Measurements from ENCODE around the gene DDX51.
"Not testable (repeated sequence)": the region's sequence is repeated elsewhere in the genome, so short reads cannot be mapped to it uniquely, and the experiment has no call there.

Gene DDX51

GRCh38 chr12:132117558-132117875 is 26.6 kb downstream of the DDX51 start:
- DNase-seq (ENCODE audit: low read depth, low spot score) = no peak

- no peak for DNase-seq (ENCODE audit: low read depth, low spot score)
Observed at GRCh38 chr12:132116709-132117557, 27.2 kb downstream of the DDX51 start.

DNA sequence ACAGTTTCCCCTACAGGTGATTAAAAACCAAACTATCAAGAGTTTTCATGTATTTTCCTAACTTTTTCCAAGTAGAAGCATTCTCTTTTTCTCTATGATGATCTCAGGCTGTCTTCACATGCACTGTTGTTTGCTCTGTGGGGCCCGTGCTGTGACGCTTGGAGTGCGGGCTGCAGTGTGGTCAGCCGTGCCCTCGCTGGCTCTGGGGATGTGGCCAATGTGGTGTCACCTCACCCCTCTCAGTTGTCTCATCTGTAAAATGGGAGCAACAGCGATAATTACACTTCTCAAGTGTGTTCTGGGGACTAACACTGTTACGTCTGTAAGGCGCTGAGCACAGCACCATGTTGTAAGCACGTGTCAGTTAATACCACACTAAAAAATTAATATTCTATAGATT is 28.6 kb downstream of the DDX51 start:
- no peak for DNase-seq (ENCODE audit: low read depth, low spot score)

- DNase-seq (ENCODE audit: low read depth, low spot score) = no peak
Observed at GRCh38 chr12:132114667-132115066, 29.5 kb downstream of the DDX51 start.

- DNase-seq (ENCODE audit: low read depth, low spot score) = no peak
Observed at GRCh38 chr12:132111654-132112304, 32.3 kb downstream of the DDX51 start.

GRCh38 chr12:132110677-132111076 is 33.4 kb downstream of the DDX51 start:
- no peak for DNase-seq (ENCODE audit: low read depth, low spot score)

GRCh38 chr12:132109741-132110140 is 34.4 kb downstream of the DDX51 start:
- no peak for DNase-seq (ENCODE audit: low read depth, low spot score)

DNA sequence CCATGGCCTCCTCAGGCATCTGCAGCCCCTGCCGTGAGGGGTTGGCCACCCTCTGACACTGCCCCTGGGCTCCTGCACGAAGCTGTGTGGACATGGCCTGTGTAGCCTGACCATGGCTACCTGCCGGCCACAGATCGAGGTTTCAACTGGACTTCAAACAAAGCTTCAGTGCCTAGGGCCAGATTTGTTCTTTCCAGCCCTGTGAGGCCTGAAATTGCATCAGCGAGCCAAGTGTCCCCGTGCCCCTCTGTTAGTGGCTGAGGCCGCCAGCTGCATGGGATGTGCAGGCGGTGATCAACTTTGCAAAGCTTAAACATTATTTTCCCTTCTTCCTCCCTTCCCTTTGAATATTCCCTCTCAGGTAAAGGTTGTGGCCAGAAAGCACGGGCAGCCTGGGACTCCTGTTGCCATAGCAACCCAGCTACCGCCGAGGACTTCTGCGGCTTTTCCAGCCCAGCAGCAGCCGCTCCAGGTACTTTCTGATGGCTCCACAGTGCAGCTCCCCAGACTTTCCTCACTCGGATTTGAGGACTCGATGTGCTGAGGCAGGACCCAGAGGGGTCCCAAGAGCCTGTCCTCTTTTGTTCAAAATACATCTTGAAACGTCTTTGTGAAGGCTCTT is 35.8 kb downstream of the DDX51 start:
- DNase-seq (ENCODE audit: low read depth, low spot score) = no peak

DNA sequence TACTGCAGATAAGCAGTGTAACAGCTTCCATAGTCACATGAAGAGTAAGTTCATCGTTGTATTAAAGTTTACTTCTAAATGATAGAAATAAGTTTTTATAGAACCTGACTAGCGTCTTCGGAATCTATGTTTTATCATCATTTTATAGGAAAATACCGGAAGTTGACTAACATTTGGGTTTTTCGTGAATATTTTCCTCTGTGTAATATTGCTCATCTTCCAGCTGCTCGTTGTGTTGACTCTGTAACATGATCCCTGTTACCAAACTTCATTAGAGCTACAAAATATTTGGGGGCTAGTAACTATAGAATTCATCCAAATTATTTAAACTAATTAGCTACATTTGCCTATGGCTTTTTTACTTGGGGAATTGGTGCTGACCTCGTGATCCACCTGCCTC is 37.2 kb downstream of the DDX51 start:
- no peak for DNase-seq (ENCODE audit: low read depth, low spot score)

DNA sequence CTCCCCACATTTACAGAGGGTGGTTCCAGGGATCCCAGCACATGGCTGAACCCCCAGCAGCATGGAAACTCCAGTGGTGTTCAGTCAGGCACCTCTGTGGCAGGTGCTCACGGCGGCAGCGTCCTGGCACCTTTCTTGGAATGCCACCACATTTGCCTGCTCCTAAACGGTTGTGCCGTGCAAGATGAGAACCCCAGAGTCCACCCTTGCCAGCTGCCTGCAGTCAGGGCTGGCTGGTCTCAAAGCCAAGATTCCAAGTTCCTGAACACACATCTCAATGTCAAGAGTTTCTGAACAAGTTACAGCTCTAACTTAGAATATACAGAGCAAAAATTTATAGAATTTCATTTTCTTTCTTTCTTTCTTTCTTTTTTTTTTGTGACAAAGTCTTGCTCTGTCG is 38.7 kb downstream of the DDX51 start:
- no peak for DNase-seq (ENCODE audit: low read depth, low spot score)

GRCh38 chr12:132103542-132104308 is 40.4 kb downstream of the DDX51 start:
- DNase-seq (ENCODE audit: low read depth, low spot score) = no peak

- DNase-seq (ENCODE audit: low read depth, low spot score) = not testable (repeated sequence)
Observed at GRCh38 chr12:132103072-132103471, 41.0 kb downstream of the DDX51 start.

GRCh38 chr12:132102297-132102696 is 41.8 kb downstream of the DDX51 start:
- DNase-seq (ENCODE audit: low read depth, low spot score) = no peak

DNA sequence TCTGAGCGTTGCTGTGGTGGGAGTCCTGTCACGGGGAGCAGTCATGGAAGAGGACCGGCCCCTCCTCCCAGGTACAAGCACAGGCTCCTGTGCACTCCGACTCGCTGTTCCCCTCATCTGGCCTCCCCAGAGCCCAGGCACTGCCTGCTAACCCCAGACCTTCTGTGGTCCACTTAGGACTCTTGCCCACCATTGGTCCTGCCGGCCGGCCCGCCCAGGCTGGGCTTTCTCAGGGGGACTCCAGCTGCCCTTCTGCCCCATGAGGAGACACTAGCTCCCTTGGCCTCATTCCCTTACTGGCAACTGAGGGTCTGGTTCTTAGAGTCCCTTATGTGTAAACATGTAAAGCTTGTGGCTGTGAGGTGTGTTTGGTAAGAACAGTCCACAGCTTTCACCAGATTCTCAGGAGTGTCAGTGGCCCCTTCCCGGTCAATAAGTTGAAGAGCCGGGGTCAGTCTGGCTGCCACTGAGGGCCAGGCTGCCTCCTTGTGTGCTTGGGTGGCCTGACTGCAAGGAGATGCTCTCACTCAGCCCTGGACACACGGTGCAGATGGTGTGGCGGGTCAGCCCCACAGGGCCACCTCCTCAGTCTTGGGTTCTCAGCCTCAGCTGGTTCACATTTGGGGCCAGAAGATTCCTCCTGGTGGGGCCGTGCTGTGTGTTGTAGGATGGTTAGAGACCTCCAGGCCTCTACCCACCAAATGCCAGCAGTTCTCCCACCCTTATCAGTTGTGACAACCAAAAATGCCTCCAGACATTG is 43.6 kb downstream of the DDX51 start:
- no peak for DNase-seq (ENCODE audit: low read depth, low spot score)

GRCh38 chr12:132099739-132100138 is 44.4 kb downstream of the DDX51 start:
- DNase-seq (ENCODE audit: low read depth, low spot score) = no peak

DNA sequence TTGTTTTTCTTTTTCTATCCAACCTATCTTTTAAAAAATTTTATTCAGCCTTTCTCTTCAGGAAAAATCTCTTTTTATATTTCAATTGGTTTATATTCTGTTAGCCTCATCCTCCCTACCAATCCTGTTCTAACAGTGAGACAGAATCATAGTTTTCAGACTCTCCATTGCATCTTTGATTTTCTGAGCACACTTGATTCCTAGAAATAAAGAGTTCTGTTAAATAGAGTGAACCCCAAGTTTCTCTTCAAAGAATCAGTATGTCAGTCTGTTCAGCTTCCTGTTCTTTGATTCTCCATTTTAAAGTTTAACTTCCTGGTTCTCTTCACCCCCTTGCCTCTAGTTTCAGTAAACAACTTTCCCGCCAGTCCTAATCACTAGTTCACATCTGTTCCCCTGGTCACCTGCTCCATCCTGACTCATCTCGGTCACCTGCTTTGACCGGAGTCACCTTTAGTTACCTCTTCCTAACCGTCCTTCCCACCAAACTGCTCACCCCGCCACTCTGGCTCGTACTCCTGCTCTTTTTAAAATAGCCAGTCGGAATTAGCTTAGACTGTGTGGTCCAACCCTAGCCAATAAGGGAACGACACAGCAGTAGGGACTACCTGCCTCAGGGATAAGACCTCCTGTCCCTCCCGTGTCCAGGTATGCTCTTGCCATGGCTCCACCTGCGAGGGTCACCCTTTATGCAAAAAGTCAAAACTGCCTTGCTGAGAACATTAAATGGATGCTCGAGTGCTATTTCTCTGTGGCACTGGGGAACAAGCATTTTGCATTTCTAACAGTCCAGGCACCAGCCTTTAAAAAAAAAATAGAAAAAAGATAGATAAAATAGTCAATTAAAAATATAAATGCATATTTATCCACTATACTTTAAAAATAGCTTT is 48.4 kb downstream of the DDX51 start:
- DNase-seq (ENCODE audit: low read depth, low spot score) = no peak

DNA sequence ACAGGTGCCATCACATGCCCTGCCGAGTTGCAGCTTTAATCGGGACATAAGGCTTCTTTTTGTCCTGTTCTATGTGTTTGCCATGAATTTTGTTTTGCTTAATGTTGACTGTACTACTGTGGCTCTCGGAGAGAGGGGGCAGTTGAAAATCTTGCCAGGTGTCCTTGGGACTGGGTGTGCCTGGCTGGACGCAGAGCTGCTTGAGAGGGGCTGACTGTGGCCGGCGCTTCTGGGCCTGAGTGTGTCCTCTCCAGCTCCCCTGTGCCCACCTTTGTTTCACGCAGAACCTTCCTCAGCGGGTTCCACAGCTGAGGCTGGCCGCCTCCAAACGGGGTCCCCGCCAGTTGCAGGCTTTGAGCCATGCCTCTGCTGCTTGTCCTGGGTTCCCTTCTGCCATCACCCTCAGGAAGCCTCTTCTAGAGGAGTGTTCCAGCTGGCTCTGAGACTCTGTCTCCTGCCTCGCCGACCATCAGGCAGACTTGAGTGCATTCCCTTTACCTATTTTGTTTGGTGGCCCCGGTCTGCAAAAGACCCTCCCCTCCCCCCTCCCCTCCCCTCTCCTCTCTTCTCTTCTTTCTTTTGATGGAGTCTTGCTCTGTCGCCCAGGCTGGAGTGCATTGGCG is 49.7 kb downstream of the DDX51 start:
- no peak for DNase-seq (ENCODE audit: low read depth, low spot score)

GRCh38 chr12:132089407-132089910 is 54.7 kb downstream of the DDX51 start:
- DNase-seq (ENCODE audit: low read depth, low spot score) = no peak
